Activated CD8-positive, alpha-beta memory T cell treated with anti-CD3 and anti-CD28 coated beads for 1 hour (primary cell): Measurements from ENCODE around the gene ASB1.

ENCODE experiments used
- DNase-seq, 2 donors: peaks; one replicate each; pipeline ENCODE4 v3.0.0-alpha.2; 2020; ENCODE audit warnings: low read depth in 1 of 2; ENCODE audit errors: extremely low read depth in 1 of 2

Gene ASB1

GRCh38 chr2:238489896-238490295, 63.2 kb downstream of the ASB1 start:
- no peak for DNase-seq

- DNase-seq = no peak
Observed at GRCh38 chr2:238492840-238493239, 66.1 kb downstream of the ASB1 start.

GRCh38 chr2:238493411-238493810, 66.7 kb downstream of the ASB1 start:
- no peak for DNase-seq

GRCh38 chr2:238493880-238494572, 67.3 kb downstream of the ASB1 start:
- DNase-seq = no peak

GRCh38 chr2:238494573-238494961, 67.8 kb downstream of the ASB1 start:
- DNase-seq = no peak

GRCh38 chr2:238495422-238495821, 68.7 kb downstream of the ASB1 start:
- no peak for DNase-seq

GRCh38 chr2:238496756-238497609, 70.3 kb downstream of the ASB1 start:
- DNase-seq = no peak

GRCh38 chr2:238497610-238498005, 70.9 kb downstream of the ASB1 start:
- DNase-seq = no peak

GRCh38 chr2:238498188-238498587, 71.5 kb downstream of the ASB1 start:
- DNase-seq = no peak

- no peak for DNase-seq
Observed at GRCh38 chr2:238498691-238499295, 72.1 kb downstream of the ASB1 start.

- DNase-seq = no peak
Observed at GRCh38 chr2:238499731-238500580, 73.2 kb downstream of the ASB1 start.

- no peak for DNase-seq
Observed at GRCh38 chr2:238501311-238501710, 74.6 kb downstream of the ASB1 start.
